Urinary bladder (tissue), 4 donors: ENCODE data around the gene FSTL3. TPM values are rescaled to one million over a fixed set of nuclear protein-coding genes. Genes with fewer than 3 reads are reported as not detected.
"Not testable (repeated sequence)": the region's sequence is repeated elsewhere in the genome, so short reads cannot be mapped to it uniquely, and the experiment has no call there.

Experiments
- DNase-seq: peaks from one replicate; pipeline ENCODE4 v3.0.0-alpha.2; 2015; ENCODE audit errors: extremely low spot score
- H3K27ac ChIP-seq: one replicate; pipeline ENCODE4 v1.5.1; 2013; ENCODE audit warnings: low read depth, mild to moderate bottlenecking, moderate library complexity
- H3K36me3 ChIP-seq: one replicate; pipeline ENCODE4 v1.6.1; 2013; ENCODE audit warnings: mild to moderate bottlenecking, moderate library complexity; ENCODE audit not compliant: insufficient read depth
- H3K4me1 ChIP-seq: one replicate; pipeline ENCODE4 v1.6.1; 2013; ENCODE audit warnings: mild to moderate bottlenecking, moderate library complexity; ENCODE audit not compliant: insufficient read depth
- H3K4me3 ChIP-seq: one replicate; pipeline ENCODE4 v1.5.1; 2013; ENCODE audit warnings: low read depth, low read length
- WGBS: extraction: QIAGEN DNeasy Blood & Tissue Kit; methylation state at CpG from one replicate; pipeline ENCODE4 v1.1.7; 2013; 5-methylcytosine and 5-hydroxymethylcytosine counted together
- polyA plus RNA-seq: library from polyadenylated mRNA; stranded (reverse); fragments of 200-250 nt; gene quantifications from one replicate; pipeline ENCODE4 v1.2.3, GENCODE V29; 2013
- total RNA-seq: library from RNA; depleted of rRNA; stranded (reverse); fragments of >200 nt; gene quantifications from one replicate; pipeline ENCODE4 v1.2.3, GENCODE V29; 2014
- donor health status: healthy with polysubstance abuse.
- donor health status: healthy.

Gene FSTL3
- total RNA-seq (23.3 TPM), polyA plus RNA-seq (86.9 TPM)

GRCh38 chr19:676339-677105 lies at the start of gene FSTL3:
Gene FSTL3 (plus strand): TSS chr19:676392. CDS start chr19:676424, 32 bp downstream.
- no peak for DNase-seq
- Histone ChIP-seq H3K4me3 (peak within 1 kb of the TSS; percentile 45), H3K4me1 (no peaks in the 10 kb centered on the region), H3K36me3 (no peaks in the 10 kb centered on the region), H3K27ac (peak within 1 kb of the TSS; percentile 71)
- 2% methylated on average over 63 of the region's 63 CpGs for WGBS

GRCh38 chr19:626566-626965 lies 49.6 kb upstream of the FSTL3 start:
- not testable (repeated sequence) for H3K36me3 ChIP-seq, H3K4me1 ChIP-seq, DNase-seq, H3K4me3 ChIP-seq, H3K27ac ChIP-seq
- 91% methylated on average over 7 of the region's 7 CpGs for WGBS

- DNase-seq, result no peak
- no peak overlapping the region for H3K4me3 ChIP-seq
- H3K36me3 ChIP-seq, result no peaks in the 10 kb centered on the region
- no peaks in the 10 kb centered on the region for H3K4me1 ChIP-seq
- 88% methylated on average over 19 of the region's 19 CpGs for WGBS
- H3K27ac ChIP-seq, result no peak overlapping the region
Observed at GRCh38 chr19:628168-628567, 48.0 kb upstream of the FSTL3 start.

GRCh38 chr19:629515-629914 lies 46.7 kb upstream of the FSTL3 start:
- not testable (repeated sequence) for H3K4me3 ChIP-seq, H3K27ac ChIP-seq, DNase-seq, H3K36me3 ChIP-seq, H3K4me1 ChIP-seq
- 66% methylated on average over 25 of the region's 25 CpGs for WGBS

- Histone ChIP-seq H3K27ac (no peak overlapping the region), H3K36me3 (no peaks in the 10 kb centered on the region), H3K4me1 (peaks cover 2% of the 10 kb centered on the region), H3K4me3 (no peak overlapping the region)
- 92% methylated on average over 30 of the region's 30 CpGs for WGBS
- DNase-seq, result no peak
Observed at GRCh38 chr19:629961-630714, 46.1 kb upstream of the FSTL3 start.

GRCh38 chr19:632579-633067 lies 43.6 kb upstream of the FSTL3 start:
- WGBS, result 5% methylated on average over 35 of the region's 35 CpGs
- peak overlapping the region; percentile 62 for H3K4me3 ChIP-seq

GRCh38 chr19:633068-633785 lies 43.0 kb upstream of the FSTL3 start, which contains the start of gene POLRMT:
Gene POLRMT (minus strand): TSS chr19:633537. CDS start chr19:633512, 25 bp downstream.
- Histone ChIP-seq H3K4me3 (peak within 1 kb of the TSS; percentile 62), H3K4me1 (peaks cover 2% of the 10 kb centered on the region), H3K27ac (no peak within 1 kb of the TSS), H3K36me3 (no peaks in the 10 kb centered on the region)
- DNase-seq, result peak; percentile 90
- under 1% methylated on average over 67 of the region's 67 CpGs for WGBS

More at GRCh38 chr19:632579-633067, 43.6 kb upstream of the FSTL3 start:
- no peak for DNase-seq
- H3K36me3 ChIP-seq, result no peaks in the 10 kb centered on the region
- peaks cover 2% of the 10 kb centered on the region for H3K4me1 ChIP-seq
- H3K27ac ChIP-seq, result no peak overlapping the region

GRCh38 chr19:633786-634639 lies 42.2 kb upstream of the FSTL3 start:
- WGBS, result 23% methylated on average over 32 of the region's 32 CpGs
- peaks cover 2% of the 10 kb centered on the region for H3K4me1 ChIP-seq
- no peak overlapping the region for H3K27ac ChIP-seq

GRCh38 chr19:634975-635652 lies 41.1 kb upstream of the FSTL3 start:
- DNase-seq, result no peak
- H3K27ac ChIP-seq, result no peak overlapping the region
- no peak overlapping the region for H3K4me3 ChIP-seq
- H3K36me3 ChIP-seq, result no peaks in the 10 kb centered on the region
- WGBS, result 89% methylated on average over 16 of the region's 16 CpGs
- peaks cover 2% of the 10 kb centered on the region for H3K4me1 ChIP-seq

More at GRCh38 chr19:633786-634639, 42.2 kb upstream of the FSTL3 start:
- H3K4me3 ChIP-seq, result peak overlapping the region; percentile 62
- H3K36me3 ChIP-seq, result no peaks in the 10 kb centered on the region
- no peak for DNase-seq

- DNase-seq, result no peak
- H3K4me3 ChIP-seq, result no peak overlapping the region
- no peak overlapping the region for H3K27ac ChIP-seq
- H3K36me3 ChIP-seq, result no peaks in the 10 kb centered on the region
- 58% methylated on average over 17 of the region's 17 CpGs for WGBS
- H3K4me1 ChIP-seq, result peaks cover 2% of the 10 kb centered on the region
Observed at GRCh38 chr19:638906-639252, 37.3 kb upstream of the FSTL3 start.

- WGBS, result 5% methylated on average over 109 of the region's 109 CpGs
- Histone ChIP-seq H3K27ac (no peak within 1 kb of the TSS), H3K4me1 (no peaks in the 10 kb centered on the region)
Observed at GRCh38 chr19:639253-640160, 36.7 kb upstream of the FSTL3 start, which contains the start of gene FGF22. Gene FGF22 (plus strand): TSS chr19:639879. CDS start chr19:639926, 47 bp downstream.

More at GRCh38 chr19:639253-640160, 36.7 kb upstream of the FSTL3 start, which contains the start of gene FGF22:
- Histone ChIP-seq H3K4me3 (peak within 1 kb of the TSS; percentile 40), H3K36me3 (no peaks in the 10 kb centered on the region)
- peak; percentile 52 for DNase-seq
